ENCODE results near the gene MAB21L4. TPM values are rescaled to one million over a fixed set of nuclear protein-coding genes. Genes with fewer than 3 reads are reported as not detected.

Gene MAB21L4
- total RNA-seq, 1 experiment from 2014 or later: 0.15 TPM

- no peaks in the 10 kb centered on the region for H3K79me2 ChIP-seq (ENCODE audit: insufficient read depth, low read length)
- H3K23me2 ChIP-seq (ENCODE audit: insufficient read length, low read depth, low read length, poor library complexity, severe bottlenecking): no peaks in the 10 kb centered on the region
- no peaks in the 10 kb centered on the region for H3K27me3 ChIP-seq (ENCODE audit: insufficient read depth, low read length)
- Mint-ChIP-seq H3K4me1 (no peaks in the 10 kb centered on the region), H3K9me3 (peaks cover 12 to 14% of the 10 kb centered on the region in 2 experiments), H3K27ac (no peak overlapping the region), H3K36me3 (ENCODE audit: insufficient read depth in 1 of 3, low read depth in 3 of 3) (peaks cover 0 to 4% (median 0%) of the 10 kb centered on the region in 3 experiments; a peak in 3 of 7 replicates), H3K4me3 (no peak overlapping the region), H3K27me3 (ENCODE audit: low read depth) (peaks cover 13% of the 10 kb centered on the region)
- no peak overlapping the region for H4K91ac ChIP-seq (ENCODE audit: insufficient read length, low read depth, low read length)
- no peaks in the 10 kb centered on the region for H3K9me3 ChIP-seq (ENCODE audit: control insufficient read depth, low read depth, low read length)
- H3K4me2 ChIP-seq (ENCODE audit: insufficient read depth, insufficient read length, low read length): no peak overlapping the region
- H4K5ac ChIP-seq (ENCODE audit: insufficient read length, low read depth, low read length): no peak overlapping the region
- no peak overlapping the region for H3K27ac ChIP-seq (ENCODE audit: insufficient read length, low read depth, low read length)
- no peak overlapping the region for H3K56ac ChIP-seq (ENCODE audit: insufficient read length, low read depth, low read length)
- no peak for TF ChIP-seq CTCF (conservative IDR thresholded peaks at IDR 0.05)
- no peaks in the 10 kb centered on the region for H3K79me1 ChIP-seq (ENCODE audit: insufficient read depth, low read depth, low read length, poor library complexity, severe bottlenecking)
- H2BK120ac ChIP-seq (ENCODE audit: low read depth, low read length, poor library complexity, severe bottlenecking): no peak overlapping the region
- no peak overlapping the region for H2BK20ac ChIP-seq (ENCODE audit: low read depth, low read length, poor library complexity, severe bottlenecking)
- H3K9ac ChIP-seq (ENCODE audit: extremely low read depth, insufficient read length, low read length): no peak overlapping the region
- no peaks in the 10 kb centered on the region for H3K4me1 ChIP-seq (ENCODE audit: insufficient read depth, low read length)
- H4K8ac ChIP-seq (replicated peaks; ENCODE audit: insufficient read length, low read depth, low read length): no peak overlapping the region
- no peak overlapping the region for H3T11ph ChIP-seq (ENCODE audit: low read length)
- no peak overlapping the region for H2BK5ac ChIP-seq (ENCODE audit: insufficient read length, low read length)
- no peak overlapping the region; the same call in 1 of the 2 replicates for H3K14ac ChIP-seq (ENCODE audit: insufficient read depth, low read length)
- H2AK5ac ChIP-seq (ENCODE audit: insufficient read length, low read length): no peak overlapping the region
- H4K20me1 ChIP-seq (ENCODE audit: control insufficient read depth, insufficient read depth, insufficient read length): no peaks in the 10 kb centered on the region
- H3K18ac ChIP-seq (ENCODE audit: insufficient read length, low read depth, low read length): no peak overlapping the region
- H2BK12ac ChIP-seq (ENCODE audit: insufficient read length, low read depth, low read length): no peak overlapping the region
- no peak overlapping the region for H3K23ac ChIP-seq (ENCODE audit: insufficient read length, low read depth, low read length)
- H2AFZ ChIP-seq (ENCODE audit: low read length): no peak overlapping the region
- DNase-seq: peak; percentile 18
- no peak overlapping the region for H3K4ac ChIP-seq (ENCODE audit: low read depth, low read length)
- no peak overlapping the region for H2BK15ac ChIP-seq (ENCODE audit: low read depth, low read length)
- WGBS (ENCODE audit: extremely low coverage, insufficient read length, low lambda C conversion rate): no CpG with 5 or more reads among the region's 23 CpGs
These were observed 38.2 kb upstream of the MAB21L4 start for GRCh38 chr2:240933966-240934700.

Data from H9 (cell line).